ENCODE measurements around the gene SYMPK. TPM values are rescaled to one million over a fixed set of nuclear protein-coding genes. Genes with fewer than 3 reads are reported as not detected.

The SYMPK gene
- total and polyA plus RNA-seq, 2 experiments from 2014 or later = 66.6 to 78.7 TPM

- DNase-seq (ENCODE audit: low read depth in 1 of 2, low spot score in 1 of 2) = no peak
- Histone ChIP-seq H3K36me3 (no peaks in the 10 kb centered on the region), H3K27ac (peak overlapping the region; percentile 82), H3K4me3 (peak overlapping the region; percentile 80), H3K4me1 (ENCODE audit: low read depth) (no peaks in the 10 kb centered on the region), H3K27me3 (no peaks in the 10 kb centered on the region), H3K9me3 (ENCODE audit: low read depth) (no peaks in the 10 kb centered on the region)
- no peak for TF ChIP-seq CTCF (IDR thresholded peaks at IDR 0.05; ENCODE audit: low read depth, low read length)
Observed at GRCh38 chr19:45862271-45862563, 730 bp downstream of the SYMPK start.

GRCh38 chr19:45860359-45861259 is 2.3 kb downstream of the SYMPK start:
- Histone ChIP-seq H3K36me3 (no peaks in the 10 kb centered on the region), H3K27ac (no peak overlapping the region), H3K4me3 (no peak overlapping the region), H3K4me1 (ENCODE audit: low read depth) (no peaks in the 10 kb centered on the region), H3K9me3 (ENCODE audit: low read depth) (no peaks in the 10 kb centered on the region), H3K27me3 (no peaks in the 10 kb centered on the region)
- no peak for DNase-seq (ENCODE audit: low read depth in 1 of 2, low spot score in 1 of 2)
- no peak for TF ChIP-seq CTCF (IDR thresholded peaks at IDR 0.05; ENCODE audit: low read depth, low read length)

GRCh38 chr19:45854167-45854778 is 8.7 kb downstream of the SYMPK start:
- no peaks in the 10 kb centered on the region for H3K9me3 ChIP-seq (ENCODE audit: low read depth)

GRCh38 chr19:45852983-45853382 is 10.0 kb downstream of the SYMPK start:
- TF ChIP-seq CTCF (IDR thresholded peaks at IDR 0.05; ENCODE audit: low read depth, low read length) = no peak
- Histone ChIP-seq H3K27ac (no peak overlapping the region), H3K4me3 (no peak overlapping the region), H3K4me1 (ENCODE audit: low read depth) (no peaks in the 10 kb centered on the region), H3K9me3 (ENCODE audit: low read depth) (no peaks in the 10 kb centered on the region), H3K36me3 (peaks cover 33% of the 10 kb centered on the region), H3K27me3 (no peaks in the 10 kb centered on the region)
- DNase-seq (ENCODE audit: low read depth in 1 of 2, low spot score in 1 of 2) = no peak

More at GRCh38 chr19:45854167-45854778, 8.7 kb downstream of the SYMPK start:
- Histone ChIP-seq H3K27ac (no peak overlapping the region), H3K36me3 (peaks cover 27% of the 10 kb centered on the region), H3K27me3 (no peaks in the 10 kb centered on the region), H3K4me1 (ENCODE audit: low read depth) (no peaks in the 10 kb centered on the region), H3K4me3 (no peak overlapping the region)
- TF ChIP-seq CTCF (IDR thresholded peaks at IDR 0.05; ENCODE audit: low read depth, low read length) = no peak
- DNase-seq (ENCODE audit: low read depth in 1 of 2, low spot score in 1 of 2) = no peak

GRCh38 chr19:45852145-45852750 is 10.7 kb downstream of the SYMPK start:
- Histone ChIP-seq H3K27me3 (no peaks in the 10 kb centered on the region), H3K36me3 (peaks cover 41% of the 10 kb centered on the region), H3K4me3 (no peak overlapping the region), H3K4me1 (ENCODE audit: low read depth) (no peaks in the 10 kb centered on the region), H3K27ac (no peak overlapping the region), H3K9me3 (ENCODE audit: low read depth) (no peaks in the 10 kb centered on the region)
- no peak for DNase-seq (ENCODE audit: low read depth in 1 of 2, low spot score in 1 of 2)
- TF ChIP-seq CTCF (IDR thresholded peaks at IDR 0.05; ENCODE audit: low read depth, low read length) = no peak

Data from cardiac muscle cell (in vitro differentiated cells and primary cell).